ENCODE measurements around the gene RMND1.

DNA sequence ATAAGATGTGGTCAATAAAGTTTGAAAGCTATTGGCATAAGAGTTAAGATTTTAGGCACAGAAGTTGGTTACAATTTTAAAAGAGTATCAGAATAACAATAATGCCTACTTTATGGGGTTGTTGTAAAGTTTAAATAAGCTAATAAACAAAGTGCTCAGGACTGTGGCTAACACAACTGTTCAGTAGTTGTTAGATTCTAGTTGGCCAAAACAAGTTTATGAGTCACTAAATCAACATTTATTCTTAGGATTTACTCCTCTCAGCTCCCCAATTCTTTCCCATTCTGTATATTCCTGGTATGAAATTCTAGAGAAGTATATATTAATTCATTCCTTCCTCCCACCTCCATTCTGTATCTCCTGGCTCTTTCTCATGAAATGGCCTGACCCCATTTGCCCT lies 14.5 kb downstream of the RMND1 start:
- TF ChIP-seq POLR2AphosphoS5 (IDR thresholded peaks at IDR 0.05): no peak
- TF ChIP-seq, protein P1, sequence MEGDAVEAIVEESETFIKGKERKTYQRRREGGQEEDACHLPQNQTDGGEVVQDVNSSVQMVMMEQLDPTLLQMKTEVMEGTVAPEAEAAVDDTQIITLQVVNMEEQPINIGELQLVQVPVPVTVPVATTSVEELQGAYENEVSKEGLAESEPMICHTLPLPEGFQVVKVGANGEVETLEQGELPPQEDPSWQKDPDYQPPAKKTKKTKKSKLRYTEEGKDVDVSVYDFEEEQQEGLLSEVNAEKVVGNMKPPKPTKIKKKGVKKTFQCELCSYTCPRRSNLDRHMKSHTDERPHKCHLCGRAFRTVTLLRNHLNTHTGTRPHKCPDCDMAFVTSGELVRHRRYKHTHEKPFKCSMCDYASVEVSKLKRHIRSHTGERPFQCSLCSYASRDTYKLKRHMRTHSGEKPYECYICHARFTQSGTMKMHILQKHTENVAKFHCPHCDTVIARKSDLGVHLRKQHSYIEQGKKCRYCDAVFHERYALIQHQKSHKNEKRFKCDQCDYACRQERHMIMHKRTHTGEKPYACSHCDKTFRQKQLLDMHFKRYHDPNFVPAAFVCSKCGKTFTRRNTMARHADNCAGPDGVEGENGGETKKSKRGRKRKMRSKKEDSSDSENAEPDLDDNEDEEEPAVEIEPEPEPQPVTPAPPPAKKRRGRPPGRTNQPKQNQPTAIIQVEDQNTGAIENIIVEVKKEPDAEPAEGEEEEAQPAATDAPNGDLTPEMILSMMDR (IDR thresholded peaks at IDR 0.05 in 8 of 11, conservative IDR thresholded peaks at IDR 0.05 in 3 of 11): no peak
